ENCODE data around the gene SPINT1.

GRCh38 chr15:40904552-40905201, 60.8 kb downstream of the SPINT1 start:
- TF ChIP-seq CTCF (IDR thresholded peaks at IDR 0.05) = no peak
- TF ChIP-seq EP300 (IDR thresholded peaks at IDR 0.05) = no peak
